Pancreas (tissue), 10 donors: ENCODE data around the gene METAP1D. TPM values are rescaled to one million over a fixed set of nuclear protein-coding genes. Genes with fewer than 3 reads are reported as not detected.
"Not testable (repeated sequence)": the region's sequence is repeated elsewhere in the genome, so short reads cannot be mapped to it uniquely, and the experiment has no call there.

Experiments
- ATAC-seq, 4 donors: fragments of 200-7000 bp; cut with Tn5 transposase; one replicate each; pipeline versions ENCODE4 v1.8.0 to v1.9.1; 2020; ENCODE audit warnings: mild to moderate bottlenecking in 4 of 4, moderate library complexity in 4 of 4
- DNase-seq, 6 donors: peaks; one replicate each; pipeline ENCODE4 v3.0.0-alpha.2; 2020
- FAIRE-seq: peaks from 2 replicates; lab custom pipeline; 2012; peaks lifted over from hg19 to GRCh38; lab: Jason Lieb, UNC
- H3K27ac ChIP-seq, 4 donors: fragments of 200-600 bp; sonication (generic); 1 replicate in 3 of 4; 2 replicates in 1 of 4; pipeline versions ENCODE4 v1.5.0 to v1.8.0; 2020
- H3K27me3 ChIP-seq, 4 donors: fragments of 200-600 bp; one replicate each; pipeline ENCODE4 v1.8.0; 2021
- H3K36me3 ChIP-seq, 3 donors: fragments of 200-600 bp; sonication (generic) in 1 of 3; one replicate each; pipeline versions ENCODE4 v1.5.0 to v1.8.0; 2020 to 2021
- H3K4me1 ChIP-seq, 3 donors: fragments of 200-600 bp; one replicate each; pipeline ENCODE4 v1.8.0; 2021
- H3K4me3 ChIP-seq, 4 donors: fragments of 200-600 bp; sonication (generic) in 2 of 4; one replicate each; pipeline versions ENCODE4 v1.5.0 to v1.8.0; 2020 to 2021
- H3K9me3 ChIP-seq, 4 donors: fragments of 200-600 bp; one replicate each; pipeline ENCODE4 v1.8.0; 2021
- CTCF ChIP-seq, 4 donors: fragments of 200-600 bp; sonication (generic) in 3 of 4; IDR thresholded peaks; one replicate each; pipeline versions ENCODE4 v1.5.0 to v1.8.0; 2021; ENCODE audit warnings: antibody characterized with exemption in 4 of 4
- WGBS, 2 donors: extraction: QIAGEN DNeasy Blood & Tissue Kit; methylation state at CpG; one replicate each; pipeline ENCODE4 v1.1.7; 2013; 5-methylcytosine and 5-hydroxymethylcytosine counted together
- intact Hi-C, 3 donors: fragments of 100-400 bp; cut with DNase I; formaldehyde crosslinking; loops; one replicate each; pipeline versions ENCODE4 v1.11.1 to v1.14.2; 2022
- polyA plus RNA-seq, 2 donors: library from polyadenylated mRNA; stranded (reverse); fragments of 200-250 nt; gene quantifications; one replicate each; pipeline ENCODE4 v1.2.3, GENCODE V29; 2013
- total RNA-seq, 6 donors: library from RNA; stranded (reverse); fragmentation: NEBNext Ultra II Directional in 4 of 6; extraction: Animal tissue kit (Norgen Biotek cat#: 25700) in 4 of 6; gene quantifications; one replicate each; pipeline versions ENCODE4 v1.2.1 to v1.2.4, GENCODE V29; 2021 to 2023
- donor health status: healthy with polysubstance abuse.
- donor health status: DM: no; HTN: no; CAD: no; lungs with moderate emphysema.
- donor health status: DM: no; HTN: no; CAD: no.
- donor health status: control.
- donor health status: control.
- donor health status: Bipolar disorder and iron deficiency.
- donor health status: DM: yes; HTN: yes; CAD: no.
- donor health status: DM: no; HTN: no; CAD: no.
- donor health status: DM: no; HTN: no; CAD: no.
- donor health status: DM: yes; HTN: yes; CAD: no.

Gene METAP1D
- total and polyA plus RNA-seq, 8 donors = 3.0 to 11.4 (median 4.6) TPM

GRCh38 chr2:172053486-172053885 lies 53.7 kb downstream of the METAP1D start:
- FAIRE-seq = no peak
- H3K36me3 ChIP-seq = no peaks in the 10 kb centered on the region
- intact Hi-C loops = no loop called here
- H3K4me1 ChIP-seq = peaks cover 0 to 6% (median 0%) of the 10 kb centered on the region in 3 donors
- no peaks in the 10 kb centered on the region for H3K27me3 ChIP-seq
- no peaks in the 10 kb centered on the region for H3K9me3 ChIP-seq
- no peak for ATAC-seq
- TF ChIP-seq CTCF (IDR thresholded peaks at IDR 0.05) = no peak
- no peak overlapping the region for H3K4me3 ChIP-seq
- no peak for DNase-seq
- H3K27ac ChIP-seq = no peak overlapping the region
- WGBS, 2 donors = 75 to 82% methylated on average over 1 of the region's 1 CpG

- ATAC-seq = no peak
- H3K27me3 ChIP-seq = no peaks in the 10 kb centered on the region
- no peaks in the 10 kb centered on the region for H3K9me3 ChIP-seq
- H3K36me3 ChIP-seq = no peaks in the 10 kb centered on the region
- no peak overlapping the region for H3K4me3 ChIP-seq
- FAIRE-seq = no peak
- intact Hi-C loops = no loop called here
- peaks cover 0 to 6% (median 0%) of the 10 kb centered on the region in 3 donors for H3K4me1 ChIP-seq
- WGBS, 2 donors = 86 to 93% methylated on average over 2 of the region's 2 CpGs
- DNase-seq = no peak
- no peak overlapping the region for H3K27ac ChIP-seq
- no peak for TF ChIP-seq CTCF (IDR thresholded peaks at IDR 0.05)
These were observed 56.5 kb downstream of the METAP1D start for GRCh38 chr2:172056293-172056692.

- FAIRE-seq = no peak
- H3K4me1 ChIP-seq = no peaks in the 10 kb centered on the region
- no peaks in the 10 kb centered on the region for H3K36me3 ChIP-seq
- ATAC-seq = no peak
- no peak overlapping the region for H3K27ac ChIP-seq
- WGBS, 2 donors = 91 to 96% methylated on average over 5 of the region's 5 CpGs
- no peak for TF ChIP-seq CTCF (IDR thresholded peaks at IDR 0.05)
- intact Hi-C loops = no loop called here
- H3K27me3 ChIP-seq = no peaks in the 10 kb centered on the region
- H3K9me3 ChIP-seq = no peaks in the 10 kb centered on the region
- no peak overlapping the region for H3K4me3 ChIP-seq
- DNase-seq = no peak
These were observed 58.9 kb downstream of the METAP1D start for GRCh38 chr2:172058660-172059059.

- intact Hi-C loops, H3K4me1 ChIP-seq, H3K27ac ChIP-seq, H3K9me3 ChIP-seq, H3K36me3 ChIP-seq, H3K27me3 ChIP-seq, ATAC-seq, H3K4me3 ChIP-seq, FAIRE-seq, DNase-seq: not testable (repeated sequence)
- WGBS, 2 donors = 96 to 99% methylated on average over 5 of the region's 5 CpGs
These were observed 60.4 kb downstream of the METAP1D start for GRCh38 chr2:172060118-172060517.

GRCh38 chr2:172062402-172063004 lies 62.8 kb downstream of the METAP1D start:
- WGBS, 2 donors = 86 to 95% methylated on average over 1 of the region's 1 CpG
- no peak for TF ChIP-seq CTCF (IDR thresholded peaks at IDR 0.05)
- no peak for FAIRE-seq
- intact Hi-C loops = no loop called here
- no peak for ATAC-seq
- Histone ChIP-seq H3K27ac (no peak overlapping the region), H3K36me3 (no peaks in the 10 kb centered on the region), H3K27me3 (no peaks in the 10 kb centered on the region), H3K4me1 (no peaks in the 10 kb centered on the region), H3K4me3 (no peak overlapping the region), H3K9me3 (no peaks in the 10 kb centered on the region)
- no peak for DNase-seq
